ENCODE measurements around the gene HOXA9.

DNA sequence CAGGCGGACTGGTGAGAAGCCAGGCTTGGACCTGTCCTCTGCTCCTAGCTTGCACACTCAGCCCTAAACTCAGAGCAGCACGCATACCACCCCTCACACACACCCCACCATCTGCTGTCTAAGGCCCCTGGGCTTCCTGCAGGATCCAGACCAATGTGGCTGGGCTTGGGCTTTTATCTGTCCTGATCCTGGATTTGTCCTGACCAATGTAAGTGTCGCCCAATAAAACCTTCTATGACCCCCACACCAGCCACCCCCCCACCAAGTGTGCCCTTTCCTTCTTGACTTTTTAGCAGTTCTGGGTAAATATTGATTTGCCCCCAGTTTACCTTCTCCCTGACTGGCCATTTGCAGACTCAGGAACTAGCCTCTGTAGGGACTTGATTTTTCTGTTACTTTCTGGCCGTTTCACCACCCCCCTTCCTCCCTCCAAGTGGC lies 36.3 kb upstream of the HOXA9 start:
- TF ChIP-seq ZNF157 (tag by site-specific recombination; IDR thresholded peaks at IDR 0.05) (no peak), ZNF274 (IDR thresholded peaks at IDR 0.05; ENCODE audit: low read length) (no peak), ZNF274 (tag by site-specific recombination; IDR thresholded peaks at IDR 0.05; ENCODE audit: borderline replicate concordance) (no peak), GLIS1 (tag by site-specific recombination; IDR thresholded peaks at IDR 0.05) (no peak), ZNF561 (tag by site-specific recombination; IDR thresholded peaks at IDR 0.05; ENCODE audit: borderline replicate concordance) (no peak), MYNN (tag by site-specific recombination; IDR thresholded peaks at IDR 0.05; ENCODE audit: borderline replicate concordance) (no peak), ZNF138 (tag by site-specific recombination; IDR thresholded peaks at IDR 0.05; ENCODE audit: borderline replicate concordance) (no peak), TCF7L2 (IDR thresholded peaks at IDR 0.05; ENCODE audit: borderline replicate concordance, low read depth, low read length) (no peak), ZNF629 (tag by site-specific recombination; IDR thresholded peaks at IDR 0.05) (no peak)
- TF ChIP-seq, protein P1, sequence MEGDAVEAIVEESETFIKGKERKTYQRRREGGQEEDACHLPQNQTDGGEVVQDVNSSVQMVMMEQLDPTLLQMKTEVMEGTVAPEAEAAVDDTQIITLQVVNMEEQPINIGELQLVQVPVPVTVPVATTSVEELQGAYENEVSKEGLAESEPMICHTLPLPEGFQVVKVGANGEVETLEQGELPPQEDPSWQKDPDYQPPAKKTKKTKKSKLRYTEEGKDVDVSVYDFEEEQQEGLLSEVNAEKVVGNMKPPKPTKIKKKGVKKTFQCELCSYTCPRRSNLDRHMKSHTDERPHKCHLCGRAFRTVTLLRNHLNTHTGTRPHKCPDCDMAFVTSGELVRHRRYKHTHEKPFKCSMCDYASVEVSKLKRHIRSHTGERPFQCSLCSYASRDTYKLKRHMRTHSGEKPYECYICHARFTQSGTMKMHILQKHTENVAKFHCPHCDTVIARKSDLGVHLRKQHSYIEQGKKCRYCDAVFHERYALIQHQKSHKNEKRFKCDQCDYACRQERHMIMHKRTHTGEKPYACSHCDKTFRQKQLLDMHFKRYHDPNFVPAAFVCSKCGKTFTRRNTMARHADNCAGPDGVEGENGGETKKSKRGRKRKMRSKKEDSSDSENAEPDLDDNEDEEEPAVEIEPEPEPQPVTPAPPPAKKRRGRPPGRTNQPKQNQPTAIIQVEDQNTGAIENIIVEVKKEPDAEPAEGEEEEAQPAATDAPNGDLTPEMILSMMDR (tag by site-specific recombination; IDR thresholded peaks at IDR 0.05) = no peak
- TF ChIP-seq, protein P2, sequence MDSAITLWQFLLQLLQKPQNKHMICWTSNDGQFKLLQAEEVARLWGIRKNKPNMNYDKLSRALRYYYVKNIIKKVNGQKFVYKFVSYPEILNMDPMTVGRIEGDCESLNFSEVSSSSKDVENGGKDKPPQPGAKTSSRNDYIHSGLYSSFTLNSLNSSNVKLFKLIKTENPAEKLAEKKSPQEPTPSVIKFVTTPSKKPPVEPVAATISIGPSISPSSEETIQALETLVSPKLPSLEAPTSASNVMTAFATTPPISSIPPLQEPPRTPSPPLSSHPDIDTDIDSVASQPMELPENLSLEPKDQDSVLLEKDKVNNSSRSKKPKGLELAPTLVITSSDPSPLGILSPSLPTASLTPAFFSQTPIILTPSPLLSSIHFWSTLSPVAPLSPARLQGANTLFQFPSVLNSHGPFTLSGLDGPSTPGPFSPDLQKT (IDR thresholded peaks at IDR 0.05; ENCODE audit: borderline replicate concordance, low read depth, low read length) = no peak
- TF ChIP-seq, protein P3, sequence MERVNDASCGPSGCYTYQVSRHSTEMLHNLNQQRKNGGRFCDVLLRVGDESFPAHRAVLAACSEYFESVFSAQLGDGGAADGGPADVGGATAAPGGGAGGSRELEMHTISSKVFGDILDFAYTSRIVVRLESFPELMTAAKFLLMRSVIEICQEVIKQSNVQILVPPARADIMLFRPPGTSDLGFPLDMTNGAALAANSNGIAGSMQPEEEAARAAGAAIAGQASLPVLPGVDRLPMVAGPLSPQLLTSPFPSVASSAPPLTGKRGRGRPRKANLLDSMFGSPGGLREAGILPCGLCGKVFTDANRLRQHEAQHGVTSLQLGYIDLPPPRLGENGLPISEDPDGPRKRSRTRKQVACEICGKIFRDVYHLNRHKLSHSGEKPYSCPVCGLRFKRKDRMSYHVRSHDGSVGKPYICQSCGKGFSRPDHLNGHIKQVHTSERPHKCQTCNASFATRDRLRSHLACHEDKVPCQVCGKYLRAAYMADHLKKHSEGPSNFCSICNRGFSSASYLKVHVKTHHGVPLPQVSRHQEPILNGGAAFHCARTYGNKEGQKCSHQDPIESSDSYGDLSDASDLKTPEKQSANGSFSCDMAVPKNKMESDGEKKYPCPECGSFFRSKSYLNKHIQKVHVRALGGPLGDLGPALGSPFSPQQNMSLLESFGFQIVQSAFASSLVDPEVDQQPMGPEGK (tag by site-specific recombination; IDR thresholded peaks at IDR 0.05) = no peak
- TF ChIP-seq, protein P4, sequence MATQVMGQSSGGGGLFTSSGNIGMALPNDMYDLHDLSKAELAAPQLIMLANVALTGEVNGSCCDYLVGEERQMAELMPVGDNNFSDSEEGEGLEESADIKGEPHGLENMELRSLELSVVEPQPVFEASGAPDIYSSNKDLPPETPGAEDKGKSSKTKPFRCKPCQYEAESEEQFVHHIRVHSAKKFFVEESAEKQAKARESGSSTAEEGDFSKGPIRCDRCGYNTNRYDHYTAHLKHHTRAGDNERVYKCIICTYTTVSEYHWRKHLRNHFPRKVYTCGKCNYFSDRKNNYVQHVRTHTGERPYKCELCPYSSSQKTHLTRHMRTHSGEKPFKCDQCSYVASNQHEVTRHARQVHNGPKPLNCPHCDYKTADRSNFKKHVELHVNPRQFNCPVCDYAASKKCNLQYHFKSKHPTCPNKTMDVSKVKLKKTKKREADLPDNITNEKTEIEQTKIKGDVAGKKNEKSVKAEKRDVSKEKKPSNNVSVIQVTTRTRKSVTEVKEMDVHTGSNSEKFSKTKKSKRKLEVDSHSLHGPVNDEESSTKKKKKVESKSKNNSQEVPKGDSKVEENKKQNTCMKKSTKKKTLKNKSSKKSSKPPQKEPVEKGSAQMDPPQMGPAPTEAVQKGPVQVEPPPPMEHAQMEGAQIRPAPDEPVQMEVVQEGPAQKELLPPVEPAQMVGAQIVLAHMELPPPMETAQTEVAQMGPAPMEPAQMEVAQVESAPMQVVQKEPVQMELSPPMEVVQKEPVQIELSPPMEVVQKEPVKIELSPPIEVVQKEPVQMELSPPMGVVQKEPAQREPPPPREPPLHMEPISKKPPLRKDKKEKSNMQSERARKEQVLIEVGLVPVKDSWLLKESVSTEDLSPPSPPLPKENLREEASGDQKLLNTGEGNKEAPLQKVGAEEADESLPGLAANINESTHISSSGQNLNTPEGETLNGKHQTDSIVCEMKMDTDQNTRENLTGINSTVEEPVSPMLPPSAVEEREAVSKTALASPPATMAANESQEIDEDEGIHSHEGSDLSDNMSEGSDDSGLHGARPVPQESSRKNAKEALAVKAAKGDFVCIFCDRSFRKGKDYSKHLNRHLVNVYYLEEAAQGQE (tag by site-specific recombination; IDR thresholded peaks at IDR 0.05) = no peak
- TF ChIP-seq, protein P5, sequence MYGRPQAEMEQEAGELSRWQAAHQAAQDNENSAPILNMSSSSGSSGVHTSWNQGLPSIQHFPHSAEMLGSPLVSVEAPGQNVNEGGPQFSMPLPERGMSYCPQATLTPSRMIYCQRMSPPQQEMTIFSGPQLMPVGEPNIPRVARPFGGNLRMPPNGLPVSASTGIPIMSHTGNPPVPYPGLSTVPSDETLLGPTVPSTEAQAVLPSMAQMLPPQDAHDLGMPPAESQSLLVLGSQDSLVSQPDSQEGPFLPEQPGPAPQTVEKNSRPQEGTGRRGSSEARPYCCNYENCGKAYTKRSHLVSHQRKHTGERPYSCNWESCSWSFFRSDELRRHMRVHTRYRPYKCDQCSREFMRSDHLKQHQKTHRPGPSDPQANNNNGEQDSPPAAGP (tag by site-specific recombination; IDR thresholded peaks at IDR 0.05) = no peak
